ENCODE results near the gene SLC7A1.

The SLC7A1 gene

DNA sequence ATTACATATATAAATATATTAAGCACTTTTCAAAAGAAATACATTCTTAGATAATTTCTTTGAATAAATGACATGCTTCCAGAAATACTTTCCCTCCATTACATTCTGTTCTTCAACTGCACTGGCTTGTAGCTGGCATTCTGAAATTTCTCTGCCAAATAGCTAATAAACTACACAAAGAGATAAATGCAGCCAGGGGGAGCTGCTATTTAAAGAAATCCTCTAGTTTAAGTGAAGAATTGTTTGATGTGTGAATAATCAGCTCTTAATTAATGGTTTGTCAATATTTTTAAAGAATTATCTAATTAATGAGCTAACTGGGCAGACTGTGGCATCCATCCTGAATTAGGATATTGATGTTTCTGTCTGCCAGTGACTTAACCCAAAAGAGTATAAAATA, 30.7 kb downstream of the SLC7A1 start:
- H3K27me3 Mint-ChIP-seq = no peaks in the 10 kb centered on the region
- H3K4me1 Mint-ChIP-seq = peaks cover 38% of the 10 kb centered on the region
- no peaks in the 10 kb centered on the region for H3K9me3 Mint-ChIP-seq
- no peak for ATAC-seq (replicated peaks; ENCODE audit: extremely low read depth, poor library complexity, severe bottlenecking)
- no peak overlapping the region for H3K4me3 Mint-ChIP-seq
- DNase-seq (ENCODE audit: low spot score in 2 of 2) = no peak
- H3K27ac Mint-ChIP-seq (ENCODE audit: low read depth) = no peak overlapping the region
- peaks cover 6% of the 10 kb centered on the region for H3K36me3 Mint-ChIP-seq (ENCODE audit: insufficient read depth)

DNA sequence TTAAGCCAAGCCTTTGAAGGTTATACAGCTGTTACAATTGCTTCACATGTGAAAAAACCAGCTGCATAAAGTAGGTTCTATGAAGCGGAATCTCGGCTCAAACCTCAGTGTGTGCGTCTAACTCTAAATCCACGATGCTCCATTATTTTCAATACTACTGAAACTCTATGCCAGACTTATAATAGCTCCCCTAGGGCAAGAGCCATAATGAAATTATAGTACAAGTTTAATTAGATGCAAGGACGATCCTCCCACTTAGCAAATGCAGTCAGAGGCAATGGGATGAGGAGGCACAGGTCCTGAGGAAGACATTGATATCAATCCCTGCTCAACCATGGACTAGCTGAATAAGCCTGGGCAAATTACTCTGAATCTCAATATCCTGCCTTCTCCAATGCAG, 31.1 kb downstream of the SLC7A1 start:
- Mint-ChIP-seq H3K27ac (ENCODE audit: low read depth) (no peak overlapping the region), H3K36me3 (ENCODE audit: insufficient read depth) (peaks cover 6% of the 10 kb centered on the region), H3K27me3 (no peaks in the 10 kb centered on the region), H3K4me1 (peaks cover 38% of the 10 kb centered on the region), H3K4me3 (no peak overlapping the region), H3K9me3 (no peaks in the 10 kb centered on the region)
- DNase-seq (ENCODE audit: low spot score in 2 of 2) (no peak), ATAC-seq (replicated peaks; ENCODE audit: extremely low read depth, poor library complexity, severe bottlenecking) (no peak)

DNA sequence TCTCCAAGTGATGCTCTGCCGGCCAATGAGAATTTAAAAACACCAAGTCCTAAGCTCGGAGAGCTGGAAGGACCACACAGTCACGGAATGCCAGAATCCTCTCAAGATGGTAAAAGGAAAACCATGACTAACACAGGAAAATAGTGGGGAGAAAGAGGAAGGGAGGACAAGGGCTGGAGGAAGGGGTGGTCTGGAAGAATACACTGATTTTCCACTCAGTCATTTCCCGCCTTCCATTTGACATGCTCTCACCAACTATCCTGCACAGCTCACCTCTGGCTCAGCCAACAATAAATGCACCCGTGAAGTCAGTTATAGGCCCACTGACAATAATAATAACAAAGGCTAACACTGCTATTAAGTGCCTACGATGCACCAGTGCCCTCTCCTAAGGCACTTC, 31.5 kb downstream of the SLC7A1 start:
- Mint-ChIP-seq H3K4me3 (no peak overlapping the region), H3K4me1 (peaks cover 38% of the 10 kb centered on the region), H3K9me3 (no peaks in the 10 kb centered on the region), H3K36me3 (ENCODE audit: insufficient read depth) (peaks cover 6% of the 10 kb centered on the region), H3K27ac (ENCODE audit: low read depth) (no peak overlapping the region), H3K27me3 (no peaks in the 10 kb centered on the region)
- ATAC-seq (replicated peaks; ENCODE audit: extremely low read depth, poor library complexity, severe bottlenecking) (no peak), DNase-seq (ENCODE audit: low spot score in 2 of 2) (no peak)

DNA sequence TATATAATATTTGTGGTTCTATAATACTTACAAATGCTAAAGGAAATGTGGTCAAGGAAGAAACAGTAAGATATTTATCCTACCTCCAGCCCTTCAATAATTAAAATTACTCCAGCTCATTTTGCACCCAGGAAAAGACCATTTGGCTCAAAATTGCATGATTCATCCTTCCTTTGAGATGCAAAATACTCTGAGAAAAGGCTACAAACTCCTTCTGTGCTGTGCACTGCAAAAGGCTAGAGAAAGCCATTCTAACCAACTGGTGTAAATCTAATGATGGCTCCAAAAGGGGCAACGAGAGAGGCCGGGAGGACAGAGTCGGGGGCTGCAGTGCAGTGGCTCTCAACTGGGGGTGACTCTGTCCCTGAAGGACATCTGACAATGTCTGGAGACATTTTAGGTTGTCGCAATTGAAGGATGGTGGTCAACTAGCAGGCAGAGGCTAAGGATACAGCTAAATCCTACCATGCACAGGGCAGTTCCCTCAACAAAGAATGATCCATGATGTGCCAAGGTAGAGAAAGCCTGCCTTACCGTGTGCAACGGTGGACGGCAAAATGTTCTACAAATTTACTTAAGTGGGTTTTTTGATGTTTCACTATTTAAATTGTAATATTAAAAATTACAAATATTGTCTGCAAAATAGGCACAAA, 32.6 kb downstream of the SLC7A1 start:
- no peak overlapping the region for H3K4me3 Mint-ChIP-seq
- DNase-seq (ENCODE audit: low spot score in 2 of 2) = no peak
- ATAC-seq (replicated peaks; ENCODE audit: extremely low read depth, poor library complexity, severe bottlenecking) = no peak
- peaks cover 4% of the 10 kb centered on the region for H3K36me3 Mint-ChIP-seq (ENCODE audit: insufficient read depth)
- no peaks in the 10 kb centered on the region for H3K27me3 Mint-ChIP-seq
- peaks cover 32% of the 10 kb centered on the region for H3K4me1 Mint-ChIP-seq
- no peak overlapping the region for H3K27ac Mint-ChIP-seq (ENCODE audit: low read depth)
- no peaks in the 10 kb centered on the region for H3K9me3 Mint-ChIP-seq

DNA sequence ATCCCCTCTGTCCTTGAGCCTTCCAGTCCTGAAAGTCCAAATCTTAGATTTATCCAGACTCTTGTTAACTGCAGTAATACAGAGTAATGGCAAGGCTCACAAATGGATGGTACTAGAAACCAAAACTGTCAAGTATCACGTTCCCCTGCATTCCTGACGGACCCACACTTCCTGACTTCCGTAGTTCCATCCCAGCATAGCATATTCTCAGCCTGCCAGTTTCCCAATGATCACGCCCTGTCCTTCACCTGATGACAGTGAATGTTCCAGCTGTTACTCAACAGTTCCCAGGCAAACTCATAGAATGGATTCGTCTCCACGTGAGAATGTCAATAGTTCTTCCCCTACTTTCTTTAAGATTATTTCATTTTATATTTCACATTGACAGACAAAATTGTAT, 33.6 kb downstream of the SLC7A1 start:
- ATAC-seq (replicated peaks; ENCODE audit: extremely low read depth, poor library complexity, severe bottlenecking) (no peak), DNase-seq (ENCODE audit: low spot score in 2 of 2) (no peak)
- Mint-ChIP-seq H3K27me3 (no peaks in the 10 kb centered on the region), H3K36me3 (ENCODE audit: insufficient read depth) (peaks cover 4% of the 10 kb centered on the region), H3K4me3 (no peak overlapping the region), H3K9me3 (no peaks in the 10 kb centered on the region), H3K4me1 (peaks cover 32% of the 10 kb centered on the region), H3K27ac (ENCODE audit: low read depth) (no peak overlapping the region)

DNA sequence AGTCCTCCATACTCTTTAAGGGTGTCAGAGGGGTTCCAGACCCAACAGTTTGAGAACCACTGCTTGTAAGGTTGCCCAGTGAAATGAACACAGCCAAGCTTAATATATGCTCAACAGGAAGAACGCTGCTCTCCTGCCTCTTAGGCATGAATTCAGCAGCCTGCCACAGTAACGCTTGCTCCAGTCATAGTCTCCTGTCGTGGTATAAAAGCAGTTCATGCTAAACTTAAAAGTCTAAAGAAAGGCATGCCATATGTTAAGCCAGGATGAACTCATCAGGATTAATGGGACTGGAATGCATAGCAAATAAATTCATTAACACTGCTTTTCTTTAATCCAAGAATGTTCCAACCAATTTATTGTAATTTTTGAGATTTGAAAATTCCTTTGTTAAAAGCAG, 38.7 kb downstream of the SLC7A1 start:
- no peak overlapping the region for H3K4me3 Mint-ChIP-seq
- no peak overlapping the region for H3K27ac Mint-ChIP-seq (ENCODE audit: low read depth)
- ATAC-seq (replicated peaks; ENCODE audit: extremely low read depth, poor library complexity, severe bottlenecking) (no peak), DNase-seq (ENCODE audit: low spot score in 2 of 2) (no peak)
- peaks cover 8% of the 10 kb centered on the region for H3K36me3 Mint-ChIP-seq (ENCODE audit: insufficient read depth)
- H3K4me1 Mint-ChIP-seq = peaks cover 11% of the 10 kb centered on the region
- H3K27me3 Mint-ChIP-seq = no peaks in the 10 kb centered on the region
- H3K9me3 Mint-ChIP-seq = no peaks in the 10 kb centered on the region

DNA sequence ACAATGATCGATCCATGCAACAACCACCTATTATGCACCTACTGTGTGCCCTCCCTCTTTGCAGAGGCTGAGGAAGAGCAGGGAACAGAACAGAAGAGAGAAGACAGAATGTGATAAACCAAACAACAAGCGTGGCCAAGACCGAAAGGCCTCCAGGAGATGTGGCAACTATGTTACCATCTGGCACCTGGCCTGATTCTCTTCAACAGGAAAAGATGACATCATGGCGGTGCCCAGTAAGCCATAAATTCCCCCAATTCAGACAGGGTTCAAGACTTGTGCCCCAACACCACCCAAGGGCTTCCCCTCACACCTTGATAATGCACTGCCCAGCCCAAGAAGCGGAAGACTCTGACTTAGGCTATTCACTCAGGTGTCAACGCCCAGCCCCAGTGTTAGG, 44.3 kb downstream of the SLC7A1 start:
- peaks cover 21% of the 10 kb centered on the region for H3K36me3 Mint-ChIP-seq (ENCODE audit: insufficient read depth)
- no peaks in the 10 kb centered on the region for H3K27me3 Mint-ChIP-seq
- no peaks in the 10 kb centered on the region for H3K9me3 Mint-ChIP-seq
- H3K27ac Mint-ChIP-seq (ENCODE audit: low read depth) = no peak overlapping the region
- H3K4me1 Mint-ChIP-seq = peaks cover 6% of the 10 kb centered on the region
- H3K4me3 Mint-ChIP-seq = no peak overlapping the region
- ATAC-seq (replicated peaks; ENCODE audit: extremely low read depth, poor library complexity, severe bottlenecking) = no peak
- DNase-seq (ENCODE audit: low spot score in 2 of 2) = no peak

DNA sequence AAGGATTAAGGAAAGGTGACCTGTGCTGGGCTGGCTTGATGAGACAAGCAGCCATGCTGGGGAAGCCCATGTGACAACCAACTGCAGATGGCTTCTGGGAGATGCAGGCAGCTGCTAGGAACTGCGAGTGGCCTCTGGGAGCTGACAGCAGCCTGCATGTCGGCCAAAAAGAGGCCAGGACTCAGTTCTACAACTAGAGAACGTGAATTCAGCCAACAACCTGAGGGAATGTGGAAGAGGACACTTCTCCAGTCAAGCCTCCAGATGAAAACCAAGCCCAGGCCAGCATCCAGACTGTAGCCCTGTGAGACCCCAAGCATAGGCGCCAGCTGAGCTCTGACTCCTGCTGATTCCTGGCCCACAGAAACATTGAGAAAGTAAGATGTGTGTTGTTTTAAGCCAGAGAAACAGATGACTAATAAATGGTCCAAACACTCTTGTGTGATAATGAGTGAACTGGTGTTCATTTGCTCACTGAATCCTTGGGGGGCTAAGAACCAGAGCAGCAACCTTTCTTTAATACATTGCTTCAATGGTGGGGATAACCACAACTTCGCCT, 45.0 kb downstream of the SLC7A1 start:
- DNase-seq (ENCODE audit: low spot score in 2 of 2) (no peak), ATAC-seq (replicated peaks; ENCODE audit: extremely low read depth, poor library complexity, severe bottlenecking) (no peak)
- Mint-ChIP-seq H3K4me1 (peaks cover 6% of the 10 kb centered on the region), H3K27ac (ENCODE audit: low read depth) (no peak overlapping the region), H3K27me3 (no peaks in the 10 kb centered on the region), H3K4me3 (no peak overlapping the region), H3K36me3 (ENCODE audit: insufficient read depth) (peaks cover 21% of the 10 kb centered on the region), H3K9me3 (no peaks in the 10 kb centered on the region)

DNA sequence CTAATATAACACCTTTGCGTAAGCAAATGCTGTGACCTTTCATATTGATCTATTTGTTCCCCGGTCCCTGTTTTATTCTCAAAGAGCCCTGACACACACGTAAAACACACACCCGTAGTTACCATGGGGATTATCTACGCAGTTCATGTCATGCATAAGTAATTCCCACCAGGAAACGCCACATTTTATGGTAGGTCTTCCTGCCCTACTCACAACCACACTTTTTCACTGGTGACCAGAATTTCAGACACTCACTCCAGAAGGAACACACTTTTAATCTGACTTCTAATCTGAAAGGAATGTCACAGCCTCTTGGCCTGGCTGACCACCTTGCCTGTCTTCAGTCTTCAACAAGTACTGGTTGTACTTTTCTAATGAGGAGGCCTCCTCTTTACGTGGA, 46.8 kb downstream of the SLC7A1 start:
- Mint-ChIP-seq H3K4me1 (peaks cover 6% of the 10 kb centered on the region), H3K9me3 (no peaks in the 10 kb centered on the region), H3K4me3 (no peak overlapping the region), H3K36me3 (ENCODE audit: insufficient read depth) (peaks cover 19% of the 10 kb centered on the region), H3K27ac (ENCODE audit: low read depth) (no peak overlapping the region), H3K27me3 (no peaks in the 10 kb centered on the region)
- ATAC-seq (replicated peaks; ENCODE audit: extremely low read depth, poor library complexity, severe bottlenecking) (no peak), DNase-seq (ENCODE audit: low spot score in 2 of 2) (no peak)

DNA sequence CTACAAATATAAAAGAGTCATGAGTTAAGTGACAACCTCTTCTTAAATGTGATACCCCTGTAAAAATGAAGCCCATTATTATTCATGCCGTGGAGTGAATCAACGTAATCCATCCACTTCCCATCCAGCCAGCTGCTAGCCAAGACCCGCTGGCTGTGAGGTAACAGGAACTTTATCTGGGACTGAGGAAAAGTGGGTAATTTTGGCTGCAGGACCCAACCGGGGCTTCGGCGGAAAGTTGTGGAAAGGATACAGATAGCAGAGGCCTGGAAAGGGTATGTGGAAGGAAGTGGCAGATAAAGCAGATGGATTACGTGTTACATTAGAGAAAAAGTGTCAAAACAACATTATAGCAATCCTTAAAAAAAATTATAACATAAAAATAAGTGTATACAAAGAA, 48.3 kb downstream of the SLC7A1 start:
- no peak for ATAC-seq (replicated peaks; ENCODE audit: extremely low read depth, poor library complexity, severe bottlenecking)
- Mint-ChIP-seq H3K27ac (ENCODE audit: low read depth) (no peak overlapping the region), H3K4me1 (peaks cover 11% of the 10 kb centered on the region), H3K9me3 (no peaks in the 10 kb centered on the region), H3K36me3 (ENCODE audit: insufficient read depth) (peaks cover 16% of the 10 kb centered on the region), H3K27me3 (no peaks in the 10 kb centered on the region), H3K4me3 (no peak overlapping the region)
- DNase-seq (ENCODE audit: low spot score in 2 of 2) = no peak

DNA sequence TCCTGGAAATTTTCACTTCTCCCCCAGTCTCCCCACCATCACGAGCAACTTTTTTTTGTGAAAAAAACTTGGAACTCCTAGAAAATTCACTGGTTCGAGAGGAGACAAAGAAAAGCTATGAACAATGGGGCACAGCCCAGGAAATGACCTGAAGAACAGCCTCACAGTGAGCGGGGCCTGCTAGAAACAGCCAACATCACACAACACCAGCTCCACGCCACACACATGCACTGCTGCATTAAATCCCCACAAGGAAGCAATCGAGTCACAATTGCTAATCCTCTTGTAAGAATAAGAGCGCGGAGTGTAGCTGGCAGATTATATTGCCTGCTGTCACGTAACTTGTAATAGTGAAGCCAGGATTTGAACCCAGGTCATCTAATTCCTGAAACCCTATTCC, 48.8 kb downstream of the SLC7A1 start:
- Mint-ChIP-seq H3K36me3 (ENCODE audit: insufficient read depth) (peaks cover 14% of the 10 kb centered on the region), H3K9me3 (no peaks in the 10 kb centered on the region), H3K4me1 (peaks cover 11% of the 10 kb centered on the region), H3K27ac (ENCODE audit: low read depth) (no peak overlapping the region), H3K4me3 (no peak overlapping the region), H3K27me3 (no peaks in the 10 kb centered on the region)
- DNase-seq (ENCODE audit: low spot score in 2 of 2) (no peak), ATAC-seq (replicated peaks; ENCODE audit: extremely low read depth, poor library complexity, severe bottlenecking) (no peak)

DNA sequence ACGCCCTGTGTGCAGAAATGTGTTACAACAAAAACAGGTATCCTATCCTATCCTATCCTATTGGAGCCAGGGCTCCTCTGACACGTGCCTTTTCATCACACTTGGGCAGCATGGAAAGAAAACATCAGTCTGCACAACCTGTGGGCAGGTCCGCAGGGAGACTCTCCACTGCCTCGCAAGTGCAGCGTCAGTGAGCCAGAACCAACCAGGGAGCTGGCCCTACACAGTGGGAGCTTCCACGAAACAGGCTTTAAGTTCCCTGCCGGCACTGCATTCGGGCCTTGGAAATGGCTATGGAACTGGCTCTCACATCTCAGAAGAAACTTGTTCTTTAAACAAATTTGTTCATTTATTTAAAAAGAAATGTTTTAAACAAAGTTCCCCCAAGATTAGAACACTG, 49.5 kb downstream of the SLC7A1 start:
- Mint-ChIP-seq H3K36me3 (ENCODE audit: insufficient read depth) (peaks cover 13% of the 10 kb centered on the region), H3K27ac (ENCODE audit: low read depth) (no peak overlapping the region), H3K4me1 (peaks cover 15% of the 10 kb centered on the region), H3K9me3 (no peaks in the 10 kb centered on the region), H3K27me3 (no peaks in the 10 kb centered on the region), H3K4me3 (no peak overlapping the region)
- ATAC-seq (replicated peaks; ENCODE audit: extremely low read depth, poor library complexity, severe bottlenecking) (no peak), DNase-seq (ENCODE audit: low spot score in 2 of 2) (no peak)

DNA sequence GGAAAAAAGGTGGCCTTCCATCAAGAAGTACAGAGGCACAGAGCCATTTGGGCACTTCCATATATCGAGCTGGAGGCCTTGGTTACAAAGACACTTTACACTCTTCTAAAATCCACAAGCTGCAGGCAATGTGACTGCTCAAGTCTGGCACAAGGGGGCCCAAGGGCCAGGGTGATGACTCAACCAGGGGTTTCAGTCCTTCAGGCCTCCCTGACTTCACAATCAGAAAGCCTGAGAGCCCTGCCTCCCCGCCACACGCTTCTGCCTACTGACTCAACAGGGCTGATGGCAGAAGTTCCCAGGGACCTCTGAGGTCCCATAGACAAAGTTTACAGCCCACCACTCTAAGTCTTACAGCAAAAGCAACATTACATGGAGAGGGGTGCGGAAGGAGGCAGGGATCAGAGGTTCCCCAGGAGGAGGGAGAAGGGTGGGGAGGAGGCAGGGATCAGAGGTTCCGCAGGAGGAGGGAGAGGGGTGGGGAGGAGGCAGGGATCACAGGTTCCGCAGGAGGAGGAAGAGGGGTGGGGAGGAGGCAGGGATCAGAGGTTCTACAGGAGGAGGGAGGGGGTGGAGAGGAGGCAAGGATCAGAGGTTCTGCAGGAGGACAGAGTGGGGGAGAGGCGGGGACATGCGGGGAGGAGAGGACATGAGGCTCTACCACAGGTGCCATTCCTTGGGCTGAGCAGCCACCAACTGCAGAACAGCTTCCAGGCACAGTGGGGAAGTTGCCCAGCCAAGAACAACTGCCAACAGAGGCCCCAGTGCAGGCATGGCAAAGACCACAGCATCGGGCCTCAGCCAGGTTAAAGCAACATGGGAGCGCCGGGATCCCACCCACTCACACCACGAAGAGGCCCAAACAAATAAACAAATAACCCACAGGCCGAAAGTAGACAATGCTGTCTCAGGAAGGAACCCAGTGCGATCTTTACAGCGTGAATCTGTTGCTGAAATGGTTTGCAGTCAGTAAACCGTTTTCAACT, 52.0 kb downstream of the SLC7A1 start:
- Mint-ChIP-seq H3K27me3 (no peaks in the 10 kb centered on the region), H3K4me1 (peaks cover 19% of the 10 kb centered on the region), H3K27ac (ENCODE audit: low read depth) (no peak overlapping the region), H3K36me3 (ENCODE audit: insufficient read depth) (no peaks in the 10 kb centered on the region), H3K4me3 (no peak overlapping the region), H3K9me3 (no peaks in the 10 kb centered on the region)
- no peak for DNase-seq (ENCODE audit: low spot score in 2 of 2)
- ATAC-seq (replicated peaks; ENCODE audit: extremely low read depth, poor library complexity, severe bottlenecking) = no peak
